GM19238 (cell line): ENCODE data around the gene PPP2R5E.

Source experiments
- DNase-seq: peaks from one replicate; pipeline ENCODE4 v3.0.0; 2011; ENCODE audit warnings: low spot score; ENCODE audit not compliant: insufficient read length

The PPP2R5E gene

DNA sequence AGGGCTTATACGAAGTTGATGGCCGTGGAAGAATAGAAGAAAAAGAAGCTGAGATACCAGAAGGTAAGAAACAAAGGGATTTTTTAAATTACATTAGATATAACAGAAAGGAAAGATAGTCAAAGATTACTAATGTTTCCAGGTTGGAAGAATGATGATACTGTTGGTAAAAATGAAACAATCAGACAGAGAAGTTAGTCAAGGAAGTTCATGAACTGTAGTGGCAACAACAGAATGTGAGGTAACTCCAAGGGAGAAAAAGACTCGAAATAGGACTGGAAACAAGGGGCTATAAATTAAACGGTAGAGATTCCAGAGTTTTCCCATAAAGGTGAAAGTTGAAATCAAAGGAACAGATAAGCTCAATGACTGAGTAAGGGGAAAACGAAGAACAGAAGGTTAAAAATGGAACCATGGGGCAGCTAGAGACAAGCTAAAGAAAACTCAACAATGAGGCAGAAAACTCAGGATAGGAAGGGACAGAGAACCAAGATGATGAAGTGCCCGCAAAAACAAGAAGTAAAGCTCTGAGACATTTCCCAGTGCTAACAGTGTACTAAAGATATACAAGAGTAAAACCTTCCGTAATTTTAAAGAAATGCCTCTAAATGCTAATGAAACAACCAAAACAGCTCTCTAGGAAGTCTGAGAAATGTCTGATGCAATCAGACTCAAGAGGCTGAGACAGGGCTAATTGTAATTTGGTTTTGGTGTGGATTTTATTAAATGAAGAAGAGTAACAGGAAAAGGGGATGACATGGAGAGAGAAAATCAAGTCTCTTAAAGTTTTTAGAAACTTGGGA is 70.0 kb downstream of the PPP2R5E start:
- no peak for DNase-seq

DNA sequence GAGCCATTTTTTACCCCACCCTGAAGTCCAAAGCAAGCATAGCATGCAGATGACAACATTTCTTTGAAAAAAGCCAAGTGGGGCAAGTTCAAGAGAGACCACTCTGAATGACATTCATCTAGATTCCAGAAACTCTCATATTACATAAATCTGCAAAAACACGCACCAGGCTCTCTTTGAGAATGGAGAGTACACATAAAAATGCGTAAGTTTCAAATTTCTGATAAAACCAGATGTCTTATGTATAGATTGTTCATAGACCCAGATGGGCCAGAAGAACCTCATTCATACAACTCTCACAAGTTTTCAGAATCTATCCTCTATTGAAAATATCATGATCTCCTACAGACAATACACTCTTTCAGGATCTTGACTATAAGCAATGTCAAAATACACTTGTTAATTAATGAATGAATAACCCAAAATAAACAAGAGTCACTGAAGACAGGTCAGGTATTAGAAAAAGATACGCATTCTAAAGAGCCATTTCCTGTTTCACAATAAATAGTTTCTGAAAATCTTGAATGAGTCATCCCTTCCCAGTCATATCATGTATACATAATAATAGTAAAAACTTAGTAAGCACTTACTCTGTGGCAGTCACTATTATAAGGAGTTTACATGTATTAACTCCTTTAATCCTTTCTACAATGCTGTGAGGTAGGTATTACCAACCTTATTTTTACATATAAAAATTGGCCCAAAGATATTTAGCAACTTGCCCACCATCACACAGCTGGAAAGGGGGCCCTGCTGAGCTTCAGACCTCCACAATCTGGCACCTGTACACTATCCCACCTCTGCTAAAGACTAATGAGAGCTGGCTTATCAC is 72.0 kb downstream of the PPP2R5E start:
- DNase-seq = no peak

DNA sequence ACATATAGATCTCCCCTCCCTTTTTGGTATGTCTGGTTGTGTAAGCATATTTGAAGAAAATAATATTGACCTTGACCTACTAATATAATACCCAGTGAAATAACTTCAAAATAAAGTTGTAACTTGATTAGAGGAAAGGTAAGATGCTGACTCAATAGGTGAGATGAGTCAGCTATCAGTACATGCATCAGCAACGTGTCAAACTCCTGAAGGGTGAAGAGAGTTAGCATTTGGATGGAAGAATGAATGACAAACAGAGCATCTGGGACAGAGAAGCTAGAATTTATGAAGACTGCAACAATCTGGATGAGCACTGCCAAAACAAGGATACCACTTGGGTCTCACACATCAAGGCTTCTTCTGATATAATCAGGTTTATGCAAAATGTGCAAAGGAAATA is 74.9 kb downstream of the PPP2R5E start:
- no peak for DNase-seq

GRCh38 chr14:63467440-63468072 is 75.6 kb downstream of the PPP2R5E start:
- DNase-seq = no peak

DNA sequence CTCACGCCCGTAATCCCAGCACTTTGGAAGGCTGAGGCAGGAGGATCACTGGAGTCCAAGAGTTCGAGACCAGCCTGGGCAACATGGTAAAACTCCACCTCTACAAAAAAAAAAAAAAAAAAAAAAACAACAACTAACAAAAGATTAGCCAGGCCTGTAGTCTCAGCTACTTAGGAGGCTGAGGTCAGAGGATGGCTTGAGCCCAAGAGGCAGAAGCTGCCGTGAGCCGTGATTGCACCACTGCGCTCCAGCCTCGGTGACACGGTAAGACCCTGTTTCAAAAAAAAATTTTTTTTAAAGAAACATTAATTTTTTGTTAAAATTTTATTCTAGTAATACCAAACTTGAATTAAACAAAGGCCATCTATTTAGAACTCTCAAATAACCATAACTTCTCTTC is 77.8 kb downstream of the PPP2R5E start:
- DNase-seq = no peak

GRCh38 chr14:63460680-63461369 is 82.4 kb downstream of the PPP2R5E start:
- no peak for DNase-seq

- DNase-seq = no peak
Measured at GRCh38 chr14:63459738-63460137, 83.4 kb downstream of the PPP2R5E start.

DNA sequence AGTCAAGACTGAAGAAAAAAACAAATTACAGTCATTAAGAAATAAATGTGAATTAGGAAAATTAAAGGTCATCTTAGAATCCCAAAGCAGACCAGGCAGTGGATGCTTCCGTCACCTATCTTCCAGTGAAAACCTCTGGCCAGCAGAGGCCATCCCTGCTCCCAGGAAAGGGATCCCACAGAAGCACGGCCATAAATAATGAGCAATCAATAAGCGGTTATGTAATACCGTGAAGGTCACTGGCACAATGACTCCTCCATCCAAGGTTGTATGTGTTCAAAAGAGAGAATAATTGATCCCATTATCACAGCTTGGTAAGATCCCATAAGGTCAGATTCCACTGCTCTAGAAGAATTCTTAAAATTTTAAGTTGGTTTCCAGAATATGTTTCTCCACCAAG is 85.7 kb downstream of the PPP2R5E start:
- no peak for DNase-seq

- no peak for DNase-seq
Measured at GRCh38 chr14:63454863-63455622, 88.1 kb downstream of the PPP2R5E start.

DNA sequence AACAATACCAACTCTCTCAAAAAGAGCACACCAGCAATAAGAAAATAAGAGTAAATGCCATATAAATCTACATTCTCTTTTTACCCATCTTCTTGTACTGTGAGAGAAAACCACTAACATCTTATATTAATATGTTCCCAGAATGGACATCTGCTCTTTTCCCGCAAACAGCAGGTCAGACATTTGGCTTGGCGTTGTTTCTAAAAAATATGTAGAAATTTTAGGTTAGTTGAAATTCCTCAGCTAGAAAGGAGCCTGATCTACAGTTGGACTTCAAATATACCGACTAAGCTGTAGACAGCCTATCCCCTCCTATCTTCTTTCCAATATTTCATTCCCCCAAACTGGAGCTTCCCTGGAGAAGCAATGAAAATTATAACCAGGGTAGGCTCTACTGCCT is 88.7 kb downstream of the PPP2R5E start:
- DNase-seq = no peak

DNA sequence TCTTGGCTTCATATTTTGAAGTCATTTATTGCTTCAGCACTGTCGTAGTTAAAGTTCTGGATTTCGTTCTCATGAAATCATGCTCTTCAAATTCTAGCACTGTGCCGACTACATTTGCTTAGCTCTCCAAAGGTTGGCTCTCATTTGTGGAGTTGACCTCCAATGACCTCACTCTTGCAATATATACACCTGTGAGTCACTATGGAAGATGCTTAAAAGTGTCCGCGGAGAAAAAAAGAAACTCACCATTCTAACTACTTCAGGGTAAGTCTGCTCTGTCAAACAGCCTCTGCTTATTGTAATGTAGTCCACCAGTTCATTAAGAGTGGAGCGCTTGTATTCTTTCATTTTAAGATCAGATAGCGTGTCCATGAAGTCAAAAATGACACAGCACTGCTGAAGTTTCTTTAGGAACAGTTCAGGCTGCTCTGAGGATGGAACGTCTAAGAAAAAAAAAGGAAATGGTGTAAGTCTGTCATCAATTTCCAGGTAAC is 89.7 kb downstream of the PPP2R5E start:
- no peak for DNase-seq

DNA sequence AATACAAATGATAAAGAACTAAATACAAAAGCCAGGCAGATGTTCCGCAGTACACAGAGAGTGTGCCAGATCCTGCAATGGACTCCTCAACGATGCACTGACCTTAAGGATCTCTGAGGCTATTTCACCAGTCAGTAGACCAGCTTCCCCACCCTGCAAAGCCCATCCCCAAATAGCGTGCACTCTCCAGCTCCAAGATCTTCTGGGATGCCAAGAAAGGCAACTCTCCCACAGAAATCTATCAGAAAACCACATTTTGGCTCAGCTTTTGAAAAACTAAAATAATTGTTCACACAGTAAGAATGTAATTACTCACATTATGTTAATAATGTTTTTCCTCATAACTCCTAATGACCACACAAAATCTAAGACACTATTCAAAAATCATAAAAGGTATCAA is 90.4 kb downstream of the PPP2R5E start:
- no peak for DNase-seq

DNA sequence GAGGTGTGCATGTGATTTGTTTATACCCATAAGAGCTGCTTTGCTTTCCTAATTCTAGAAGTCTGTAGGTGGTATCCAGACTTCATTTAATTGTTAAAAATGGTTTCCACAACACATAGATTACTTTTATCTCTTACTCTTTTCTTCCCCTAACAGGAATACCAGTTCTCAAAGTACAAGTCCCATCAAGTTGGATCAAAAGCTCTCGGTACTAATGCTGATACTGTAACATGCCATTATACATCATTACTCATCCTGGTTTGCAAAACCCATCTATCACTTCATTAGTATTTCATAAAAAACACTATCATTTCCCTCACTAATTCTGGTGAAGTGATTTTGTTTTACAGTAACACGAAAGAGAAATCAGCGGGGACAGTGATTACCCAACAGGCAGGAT is 94.3 kb downstream of the PPP2R5E start:
- no peak for DNase-seq

GRCh38 chr14:63444588-63444987 is 98.6 kb downstream of the PPP2R5E start:
- no peak for DNase-seq

- no peak for DNase-seq
Measured at GRCh38 chr14:63443988-63444387, 99.2 kb downstream of the PPP2R5E start.

DNA sequence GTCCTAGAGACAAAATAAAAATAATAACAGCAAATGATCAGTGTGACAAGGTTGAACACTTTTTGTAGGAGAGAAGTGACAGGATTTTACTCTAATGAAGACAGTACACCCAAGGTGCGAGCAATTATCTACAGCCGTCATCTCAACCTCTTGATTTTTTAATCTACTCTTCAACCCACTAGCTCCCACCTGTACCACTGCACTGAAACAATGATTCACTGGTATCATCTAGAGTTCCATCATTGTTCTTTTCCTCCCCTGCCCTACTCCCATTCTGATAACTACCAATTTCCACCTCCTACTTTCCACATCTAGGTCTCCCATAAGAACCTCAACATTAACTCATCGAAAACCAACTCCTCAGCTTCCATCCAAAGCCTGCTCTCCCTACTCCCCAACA is 99.8 kb downstream of the PPP2R5E start:
- no peak for DNase-seq

DNA sequence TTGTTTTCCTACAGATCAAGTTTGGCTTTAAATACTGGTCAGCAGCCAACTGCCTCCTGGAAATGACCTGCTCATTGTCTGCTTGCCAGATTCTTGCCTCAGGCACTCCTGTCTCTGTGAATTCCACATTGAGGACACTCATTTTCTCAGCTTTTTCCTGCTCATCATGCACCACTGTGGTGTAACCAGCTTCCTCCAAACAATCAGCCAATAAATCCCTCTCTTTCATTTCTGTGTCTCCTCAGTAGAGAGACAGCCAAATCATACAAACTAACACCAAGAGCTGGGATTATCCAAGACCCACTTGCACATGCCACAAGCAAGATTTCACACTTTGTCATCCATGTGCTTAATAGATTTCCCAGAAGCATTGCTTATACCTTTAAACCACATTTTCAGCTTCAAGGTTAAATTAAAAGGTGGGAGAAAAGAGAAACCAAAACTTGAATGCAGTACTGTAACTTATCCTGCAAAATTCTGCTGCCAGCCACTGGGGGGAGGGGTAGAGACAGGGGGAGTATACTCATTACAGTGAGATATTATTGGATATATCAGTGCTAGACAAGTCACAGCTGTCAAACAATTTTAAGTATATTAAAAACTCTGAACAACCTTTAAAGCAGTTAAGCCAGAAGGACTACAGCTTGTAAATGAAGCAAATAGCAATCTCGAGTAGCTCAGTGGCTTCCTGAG is 105.0 kb downstream of the PPP2R5E start:
- no peak for DNase-seq

DNA sequence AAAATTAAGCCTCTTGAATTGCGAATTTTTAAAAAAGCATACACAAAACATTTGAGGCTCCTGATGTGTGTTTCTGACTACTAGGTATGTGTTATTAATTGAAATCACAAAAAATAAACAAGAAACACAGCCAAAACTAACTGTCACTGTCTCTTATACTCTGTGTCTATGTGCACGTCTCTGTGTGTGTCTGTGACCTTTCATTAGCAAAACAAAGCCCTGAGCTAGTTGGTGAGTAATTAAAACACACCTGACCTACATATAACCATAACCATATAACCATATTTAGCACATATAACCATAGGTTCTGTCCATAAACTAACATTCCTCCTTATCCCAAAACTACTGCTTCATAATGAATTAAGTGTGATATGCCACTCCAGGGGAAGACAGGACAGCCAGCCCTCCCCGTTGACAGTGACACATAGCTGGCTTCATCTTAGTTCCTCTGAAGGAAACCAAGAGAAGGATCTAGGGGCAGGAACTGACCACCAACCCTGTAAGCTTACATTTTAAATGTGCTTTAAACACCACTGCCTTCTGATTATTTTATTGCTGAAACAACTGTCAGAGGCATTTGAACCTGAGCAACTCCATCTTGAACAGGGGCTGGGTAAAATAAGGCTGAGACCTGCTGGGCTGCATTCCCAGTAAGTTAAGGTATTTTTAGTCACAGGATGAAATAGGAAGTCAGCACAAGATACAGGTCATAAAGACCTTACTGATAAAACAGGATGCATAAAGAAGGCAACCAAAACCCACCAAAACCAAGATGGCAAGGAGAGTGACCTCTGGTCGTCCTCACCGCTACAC is 106.7 kb downstream of the PPP2R5E start:
- DNase-seq = no peak

DNA sequence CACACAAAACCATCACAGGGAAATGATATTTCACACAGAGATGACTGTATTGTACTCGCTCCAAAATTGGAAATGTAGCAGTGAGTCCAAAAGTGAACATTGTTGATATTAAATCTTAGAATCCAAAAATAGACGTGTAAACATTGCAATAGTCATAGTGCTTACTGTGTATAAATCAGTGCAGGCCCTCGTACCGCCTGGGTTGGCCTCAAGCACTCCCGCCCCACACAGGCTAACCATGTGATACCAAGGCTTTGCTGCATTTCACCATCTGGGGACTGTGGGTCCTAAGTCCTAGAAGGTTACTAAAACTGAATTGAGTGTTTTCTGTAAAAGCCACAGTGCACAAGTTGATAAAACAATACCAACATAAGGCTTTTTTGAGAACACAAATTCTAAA is 107.3 kb downstream of the PPP2R5E start:
- no peak for DNase-seq
